Dedifferentiated amniotic fluid mesenchymal stem cell (primary cell): ENCODE results near the gene NBPF11.
"Not testable (repeated sequence)": the region's sequence is repeated elsewhere in the genome, so short reads cannot be mapped to it uniquely, and the experiment has no call there.

Experiments
- DNase-seq: peaks from one replicate; pipeline ENCODE4 v3.0.0-alpha.2; 2016; ENCODE audit errors: extremely low spot score

The NBPF11 gene

DNA sequence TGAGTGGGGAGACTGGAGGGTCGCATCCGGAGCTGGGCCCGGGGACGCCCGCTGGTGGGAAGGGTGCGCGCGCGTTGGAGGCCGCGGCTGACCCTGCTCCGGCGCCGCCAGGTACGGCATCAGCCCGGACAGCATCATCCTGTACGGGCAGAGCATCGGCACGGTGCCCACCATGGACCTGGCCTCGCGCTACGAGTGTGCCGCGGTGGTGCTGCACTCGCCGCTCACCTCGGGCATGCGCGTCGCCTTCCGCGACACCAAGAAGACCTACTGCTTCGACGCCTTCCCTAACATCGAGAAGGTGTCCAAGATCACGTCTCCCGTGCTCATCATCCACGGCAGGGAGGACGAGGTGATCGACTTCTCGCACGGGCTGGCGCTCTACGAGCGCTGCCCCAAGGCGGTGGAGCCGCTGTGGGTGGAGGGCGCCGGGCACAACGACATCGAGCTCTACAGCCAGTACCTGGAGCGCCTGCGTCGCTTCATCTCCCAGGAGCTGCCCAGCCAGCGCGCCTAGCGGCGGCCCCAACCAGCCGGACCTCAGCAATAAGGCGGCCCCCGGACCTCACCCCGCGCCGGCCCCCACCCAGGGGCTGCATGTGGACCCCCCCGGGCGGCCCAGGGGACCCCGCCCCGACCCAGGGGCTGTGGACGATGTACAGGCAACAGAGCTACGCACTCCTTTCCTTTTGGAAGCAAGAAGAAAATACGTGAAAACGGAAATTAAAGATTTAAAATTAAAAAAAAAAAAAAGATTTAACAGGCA lies 2.8 kb downstream of the NBPF11 start:
- not testable (repeated sequence) for DNase-seq

DNA sequence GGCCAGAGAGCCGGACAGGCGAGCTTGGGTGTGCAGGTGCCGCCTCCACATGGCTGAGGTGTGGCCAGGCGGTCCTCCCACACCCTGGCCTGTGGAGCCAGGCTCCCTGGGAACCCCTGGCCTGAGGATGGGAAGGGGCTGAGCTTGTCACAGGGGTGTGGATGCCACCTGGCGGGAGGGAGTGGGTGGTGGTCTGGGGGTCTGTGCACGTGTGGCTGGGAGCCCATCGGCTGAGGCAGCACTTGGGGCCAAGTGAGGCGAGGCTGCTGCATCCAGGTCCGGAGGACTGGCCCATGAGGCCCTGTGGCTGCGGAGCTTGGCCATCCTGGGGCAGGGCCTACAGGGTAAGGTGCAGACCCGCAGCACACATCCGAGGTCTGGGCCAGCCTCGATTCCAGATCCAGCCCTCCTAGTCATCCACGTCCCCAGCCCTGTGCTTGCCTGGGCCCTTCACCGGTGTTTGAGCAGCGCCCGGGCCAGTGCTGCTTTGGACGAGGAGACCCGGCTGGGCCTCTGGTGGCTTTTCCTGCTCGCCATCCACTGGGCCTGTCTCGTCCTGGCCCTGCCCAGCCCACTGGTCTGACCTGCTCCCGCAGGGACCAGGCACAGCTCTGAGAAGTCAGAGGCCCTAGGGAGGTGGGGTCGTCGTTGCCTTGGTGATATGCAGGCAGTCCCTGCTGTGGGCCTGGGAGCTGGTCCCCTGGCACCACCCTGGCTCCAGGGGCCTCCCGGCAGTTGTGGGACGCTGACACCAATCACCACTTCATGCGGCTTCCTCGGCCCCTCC lies 4.8 kb downstream of the NBPF11 start:
- DNase-seq: not testable (repeated sequence)

GRCh38 chr1:148146191-148146997 lies 5.7 kb downstream of the NBPF11 start:
- DNase-seq: not testable (repeated sequence)

DNA sequence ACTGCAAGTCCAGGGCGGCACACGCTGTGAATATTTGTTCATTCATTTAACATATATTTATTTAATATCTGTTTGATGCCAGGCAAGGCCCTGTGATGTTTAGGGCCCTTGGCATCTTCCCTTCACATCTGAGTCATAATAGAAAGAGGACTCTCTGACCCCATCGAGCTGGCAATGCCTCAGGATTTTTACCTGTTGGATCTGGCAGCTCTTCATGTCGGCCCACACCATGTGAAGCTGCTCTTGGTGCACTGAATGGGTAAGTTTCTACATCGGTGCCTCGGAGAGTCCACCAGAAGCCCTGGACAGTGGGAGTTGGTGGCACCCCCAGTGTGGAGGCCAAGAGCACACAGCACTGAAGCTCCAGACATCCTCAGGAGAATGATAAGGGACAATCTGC lies 8.9 kb downstream of the NBPF11 start:
- DNase-seq: not testable (repeated sequence)

GRCh38 chr1:148141936-148142335 lies 10.1 kb downstream of the NBPF11 start:
- DNase-seq: not testable (repeated sequence)

GRCh38 chr1:148138606-148139005 lies 13.5 kb downstream of the NBPF11 start:
- DNase-seq: not testable (repeated sequence)

DNA sequence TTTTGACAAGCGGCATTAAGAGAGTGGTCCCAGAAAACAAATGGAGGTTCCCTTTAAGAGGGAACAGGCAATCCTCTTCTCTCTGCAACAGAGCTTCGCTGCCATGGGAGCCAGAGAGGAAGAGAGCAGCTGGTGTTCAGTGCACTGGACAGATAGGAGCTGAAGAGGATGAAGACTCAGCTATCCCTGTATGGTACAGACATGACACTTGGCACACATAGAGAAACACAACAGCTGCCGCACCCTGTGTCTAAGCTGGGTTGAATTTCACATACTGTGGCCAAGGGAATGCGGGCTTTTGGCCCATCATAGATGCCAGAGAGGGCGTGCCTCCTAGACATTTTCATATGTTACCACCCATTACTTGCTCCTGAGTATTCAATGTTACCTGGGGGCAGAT lies 29.7 kb downstream of the NBPF11 start:
- not testable (repeated sequence) for DNase-seq

- not testable (repeated sequence) for DNase-seq
Observed at GRCh38 chr1:148120395-148120794, 31.7 kb downstream of the NBPF11 start.

GRCh38 chr1:148095732-148096131 lies 56.3 kb downstream of the NBPF11 start:
- not testable (repeated sequence) for DNase-seq

- DNase-seq: not testable (repeated sequence)
Observed at GRCh38 chr1:148086196-148086595, 65.9 kb downstream of the NBPF11 start.

- not testable (repeated sequence) for DNase-seq
Observed at GRCh38 chr1:148081205-148081604, 70.9 kb downstream of the NBPF11 start.

- DNase-seq: not testable (repeated sequence)
Observed at GRCh38 chr1:148078632-148079519, 73.2 kb downstream of the NBPF11 start.

GRCh38 chr1:148078090-148078489 lies 74.0 kb downstream of the NBPF11 start:
- DNase-seq: not testable (repeated sequence)

DNA sequence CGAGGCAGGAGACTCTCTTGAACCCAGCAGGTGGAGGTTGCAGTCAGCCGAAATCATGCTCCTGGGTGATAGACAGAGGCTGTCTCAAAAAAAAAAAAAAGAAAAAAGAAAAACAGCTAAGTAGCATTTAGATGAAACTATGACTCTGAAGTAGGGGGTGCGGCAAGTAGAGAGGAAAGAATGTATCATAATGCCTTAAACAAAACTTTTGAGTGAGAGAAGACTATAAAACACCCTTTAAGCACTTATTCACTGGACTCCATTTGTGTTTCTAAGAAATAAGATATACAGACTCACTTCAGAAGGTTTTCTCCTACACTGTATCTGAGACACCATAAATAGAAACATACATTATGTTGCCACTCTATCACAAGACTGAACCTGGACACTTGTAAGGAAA lies 74.6 kb downstream of the NBPF11 start:
- not testable (repeated sequence) for DNase-seq

DNA sequence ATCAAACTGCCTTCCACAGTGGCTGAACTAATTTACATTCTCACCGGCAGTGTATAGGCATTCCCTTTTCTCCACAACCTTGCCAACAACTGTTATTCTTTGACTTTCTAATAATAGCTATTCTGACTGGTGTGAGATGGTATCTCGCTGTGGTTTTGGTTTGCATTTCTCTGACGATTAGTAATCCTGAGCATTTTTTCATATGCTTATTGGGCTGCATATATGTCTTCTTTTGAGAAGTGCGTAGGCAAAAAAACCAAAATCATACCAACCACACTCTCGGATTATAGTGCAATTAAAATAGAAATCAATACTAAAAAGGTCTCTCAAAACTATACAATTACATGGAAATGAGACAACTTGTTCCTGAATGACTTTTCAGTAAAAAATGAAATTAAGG lies 78.7 kb downstream of the NBPF11 start:
- not testable (repeated sequence) for DNase-seq

GRCh38 chr1:148068606-148069005 lies 83.5 kb downstream of the NBPF11 start:
- DNase-seq: not testable (repeated sequence)

- DNase-seq: not testable (repeated sequence)
Observed at GRCh38 chr1:148068201-148068600, 83.9 kb downstream of the NBPF11 start.

- not testable (repeated sequence) for DNase-seq
Observed at GRCh38 chr1:148060294-148060701, 91.8 kb downstream of the NBPF11 start.

- DNase-seq: not testable (repeated sequence)
Observed at GRCh38 chr1:148057384-148057783, 94.7 kb downstream of the NBPF11 start.
